Keratinocyte (primary cell): ENCODE results near the gene TIGAR. TPM values are rescaled to one million over a fixed set of nuclear protein-coding genes. Genes with fewer than 3 reads are reported as not detected.

ENCODE experiments used
- DNase-seq: peaks from one replicate; pipeline ENCODE4 v3.0.0-alpha.2; 2011; ENCODE audit warnings: low read depth, missing footprints, low spot score
- FAIRE-seq: peaks from 2 replicates; lab custom pipeline; 2011; peaks lifted over from hg19 to GRCh38; lab: Jason Lieb, UNC
- H2AFZ ChIP-seq: 2 replicates; pipeline ENCODE4 v1.6.0; 2012; ENCODE audit warnings: low read length, control low read depth, inconsistent platforms; ENCODE audit not compliant: control insufficient read depth
- H3K27ac ChIP-seq: 2 replicates; pipeline ENCODE4 v1.5.1; 2011; ENCODE audit warnings: low read length; ENCODE audit not compliant: control insufficient read depth, insufficient read depth
- H3K27me3 ChIP-seq: 3 replicates; pipeline ENCODE4 v1.6.0; 2011; ENCODE audit warnings: low read length; ENCODE audit not compliant: control insufficient read depth, insufficient read depth; ENCODE audit errors: extremely low read depth
- H3K36me3 ChIP-seq, 2 experiments: 2 replicates in 1 of 2; 3 replicates in 1 of 2; pipeline ENCODE4 v1.5.1; 2011; ENCODE audit warnings: low read length in 2 of 2, mild to moderate bottlenecking in 1 of 2; ENCODE audit not compliant: control insufficient read depth in 2 of 2, insufficient read depth in 2 of 2; ENCODE audit errors: extremely low read depth in 1 of 2
- H3K4me1 ChIP-seq: 3 replicates; pipeline ENCODE4 v1.5.1; 2011; ENCODE audit warnings: low read length; ENCODE audit not compliant: control insufficient read depth, insufficient read depth; ENCODE audit errors: extremely low read depth
- H3K4me2 ChIP-seq: 3 replicates; pipeline ENCODE4 v1.6.0; 2011; ENCODE audit warnings: low read depth, low read length; ENCODE audit not compliant: control insufficient read depth, insufficient read depth; ENCODE audit errors: extremely low read depth
- H3K4me3 ChIP-seq, 3 experiments: fragments of 200-600 bp in 1 of 3; sonication (generic) in 1 of 3; 2 replicates in 2 of 3; 3 replicates in 1 of 3; pipeline ENCODE4 v1.5.1; 2011 to 2016; ENCODE audit warnings: low read length in 3 of 3, mild to moderate bottlenecking in 3 of 3, control low read depth in 2 of 3, inconsistent platforms in 1 of 3, low read depth in 1 of 3, mixed read lengths in 1 of 3, mixed run types in 1 of 3, moderate library complexity in 1 of 3; ENCODE audit not compliant: control insufficient read depth in 2 of 3, insufficient read depth in 2 of 3; ENCODE audit errors: extremely low read depth in 1 of 3
- H3K79me2 ChIP-seq: 2 replicates; pipeline ENCODE4 v1.6.0; 2012; ENCODE audit warnings: low read length; ENCODE audit not compliant: control insufficient read depth, insufficient read depth
- H3K9ac ChIP-seq: 3 replicates; pipeline ENCODE4 v1.6.0; 2011; ENCODE audit warnings: low read length; ENCODE audit not compliant: control insufficient read depth, insufficient read depth; ENCODE audit errors: extremely low read depth
- H3K9me1 ChIP-seq: 3 replicates; pipeline ENCODE4 v1.6.0; 2011; ENCODE audit warnings: low read length; ENCODE audit not compliant: control insufficient read depth, insufficient read depth; ENCODE audit errors: extremely low read depth
- H3K9me3 ChIP-seq: 2 replicates; pipeline ENCODE4 v1.5.1; 2012; ENCODE audit warnings: low read depth, low read length; ENCODE audit not compliant: control insufficient read depth
- H4K20me1 ChIP-seq: 3 replicates; pipeline ENCODE4 v1.6.0; 2011; ENCODE audit warnings: low read length; ENCODE audit not compliant: control insufficient read depth, insufficient read depth; ENCODE audit errors: extremely low read depth
- EZH2 ChIP-seq: IDR thresholded peaks from one replicate; pipeline ENCODE4 v1.6.1; 2012; ENCODE audit warnings: inconsistent platforms, mild to moderate bottlenecking, low read length, moderate library complexity
- dilution Hi-C: fragments of 300-500 bp; cut with MboI; formaldehyde crosslinking; loops from one replicate; pipeline ENCODE4 v1.7.0; 2020; ENCODE audit warnings: low sequenced_read_pairs; ENCODE audit not compliant: extremely low pct_ligation_motif_present
- polyA plus RNA-seq, 5 experiments: library from polyadenylated mRNA; depleted of rRNA in 3 of 5; stranded (reverse) in 3 of 5; stranded (forward) in 1 of 5; unstranded in 1 of 5; fragments of >200 nt; gene quantifications; 1 replicate in 1 of 5; 2 replicates in 3 of 5; 3 replicates in 1 of 5; pipeline versions ENCODE4 v1.2.1 to v1.2.3, GENCODE V29; 2011 to 2012; ENCODE audit warnings: missing spikeins in 2 of 5, low read depth in 1 of 5, low replicate concordance in 1 of 5
- TF ChIP-seq, protein P1 (sequence below), 3 experiments: IDR thresholded peaks in 1 of 3; conservative IDR thresholded peaks in 1 of 3; optimal IDR thresholded peaks in 1 of 3; 2 replicates in 2 of 3; 3 replicates in 1 of 3; pipeline versions ENCODE3 to v1.5.1; 2011; ENCODE audit warnings: low read length in 3 of 3, mild to moderate bottlenecking in 3 of 3, moderate library complexity in 2 of 3, control low read depth in 1 of 3, inconsistent platforms in 1 of 3; ENCODE audit not compliant: insufficient read depth in 2 of 3; ENCODE audit errors: extremely low read depth in 1 of 3

The TIGAR gene
- polyA plus RNA-seq, 1 donor (not counting 4 experiments of a cell fraction or from before 2014, with no cell fraction given): 37.3 TPM

DNA sequence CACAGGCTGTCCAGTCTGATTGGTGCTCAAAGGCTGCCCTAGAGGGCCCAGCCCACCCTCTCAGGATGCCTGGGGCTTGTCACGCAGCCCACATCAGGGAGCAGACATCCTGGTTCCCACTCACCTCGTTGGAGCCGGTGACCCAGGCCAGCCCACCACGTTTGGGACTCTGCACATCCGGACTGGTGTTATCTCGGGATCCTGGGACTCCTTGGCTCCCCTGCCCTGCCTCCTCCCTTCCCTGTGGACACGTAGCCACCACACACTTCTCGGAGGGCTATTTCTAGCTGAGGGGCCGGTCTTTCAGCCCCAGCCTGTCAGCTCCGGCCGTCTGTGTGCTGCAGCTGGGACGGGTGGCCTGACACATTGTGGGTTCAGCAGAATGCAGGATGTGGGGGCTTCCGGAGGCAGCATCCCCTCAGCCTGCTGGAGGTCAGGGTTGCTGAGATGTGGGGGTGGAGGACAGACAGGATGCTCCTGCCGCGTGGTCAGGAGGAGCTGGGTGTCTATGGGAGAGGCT lies 71.3 kb downstream of the TIGAR start:
- no peak overlapping the region for H2AFZ ChIP-seq

DNA sequence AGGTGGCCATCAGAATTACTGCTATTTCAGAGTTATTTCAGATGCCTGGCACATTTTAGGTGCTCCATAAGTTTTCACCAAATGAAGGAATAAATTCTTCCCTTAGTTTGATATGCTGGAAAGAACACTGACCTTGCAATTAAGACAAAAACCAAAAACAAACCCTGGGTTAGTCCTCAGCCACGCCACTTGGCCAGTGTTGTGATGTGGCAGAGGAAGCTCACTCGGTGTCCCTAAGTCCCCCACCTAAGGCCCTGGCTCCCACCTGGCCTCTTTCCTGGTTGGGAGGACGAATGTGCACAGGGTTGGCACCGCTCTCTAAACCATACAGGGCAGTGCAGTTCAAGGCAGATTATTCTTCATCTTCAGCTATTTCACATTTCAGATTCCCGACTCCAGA lies 72.2 kb downstream of the TIGAR start:
- no peak overlapping the region for H3K4me3 ChIP-seq
- no peaks in the 10 kb centered on the region for H3K79me2 ChIP-seq
- no peaks in the 10 kb centered on the region for H3K27me3 ChIP-seq
- FAIRE-seq (no peak), DNase-seq (no peak)
- H3K36me3 ChIP-seq: no peaks in the 10 kb centered on the region
- TF ChIP-seq, protein P1, sequence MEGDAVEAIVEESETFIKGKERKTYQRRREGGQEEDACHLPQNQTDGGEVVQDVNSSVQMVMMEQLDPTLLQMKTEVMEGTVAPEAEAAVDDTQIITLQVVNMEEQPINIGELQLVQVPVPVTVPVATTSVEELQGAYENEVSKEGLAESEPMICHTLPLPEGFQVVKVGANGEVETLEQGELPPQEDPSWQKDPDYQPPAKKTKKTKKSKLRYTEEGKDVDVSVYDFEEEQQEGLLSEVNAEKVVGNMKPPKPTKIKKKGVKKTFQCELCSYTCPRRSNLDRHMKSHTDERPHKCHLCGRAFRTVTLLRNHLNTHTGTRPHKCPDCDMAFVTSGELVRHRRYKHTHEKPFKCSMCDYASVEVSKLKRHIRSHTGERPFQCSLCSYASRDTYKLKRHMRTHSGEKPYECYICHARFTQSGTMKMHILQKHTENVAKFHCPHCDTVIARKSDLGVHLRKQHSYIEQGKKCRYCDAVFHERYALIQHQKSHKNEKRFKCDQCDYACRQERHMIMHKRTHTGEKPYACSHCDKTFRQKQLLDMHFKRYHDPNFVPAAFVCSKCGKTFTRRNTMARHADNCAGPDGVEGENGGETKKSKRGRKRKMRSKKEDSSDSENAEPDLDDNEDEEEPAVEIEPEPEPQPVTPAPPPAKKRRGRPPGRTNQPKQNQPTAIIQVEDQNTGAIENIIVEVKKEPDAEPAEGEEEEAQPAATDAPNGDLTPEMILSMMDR (optimal IDR thresholded peaks at IDR 0.05 in 1 of 3, IDR thresholded peaks at IDR 0.05 in 1 of 3, conservative IDR thresholded peaks at IDR 0.05 in 1 of 3; ENCODE audit: extremely low read depth in 1 of 3, insufficient read depth in 2 of 3, low read length in 3 of 3): no peak
- TF ChIP-seq EZH2: no peak
- no peak overlapping the region for H3K9ac ChIP-seq
- H2AFZ ChIP-seq: no peak overlapping the region
- dilution Hi-C loops: no loop called here
- H3K4me2 ChIP-seq: no peak overlapping the region
- H3K27ac ChIP-seq: no peak overlapping the region
- no peaks in the 10 kb centered on the region for H3K9me3 ChIP-seq
- H4K20me1 ChIP-seq: no peaks in the 10 kb centered on the region
- H3K4me1 ChIP-seq: no peaks in the 10 kb centered on the region
- H3K9me1 ChIP-seq: no peaks in the 10 kb centered on the region

More for the DNA sequence above, 71.3 kb downstream of the TIGAR start:
- H3K36me3 ChIP-seq: no peaks in the 10 kb centered on the region
- no peaks in the 10 kb centered on the region for H3K79me2 ChIP-seq
- DNase-seq (no peak), FAIRE-seq (no peak)
- H3K9me1 ChIP-seq: no peaks in the 10 kb centered on the region
- no peak overlapping the region for H3K9ac ChIP-seq
- no peak overlapping the region for H3K4me3 ChIP-seq
- H4K20me1 ChIP-seq: no peaks in the 10 kb centered on the region
- no peaks in the 10 kb centered on the region for H3K27me3 ChIP-seq
- no peaks in the 10 kb centered on the region for H3K9me3 ChIP-seq
- TF ChIP-seq, protein P1 (optimal IDR thresholded peaks at IDR 0.05 in 1 of 3, IDR thresholded peaks at IDR 0.05 in 1 of 3, conservative IDR thresholded peaks at IDR 0.05 in 1 of 3; ENCODE audit: extremely low read depth in 1 of 3, insufficient read depth in 2 of 3, low read length in 3 of 3): no peak
- TF ChIP-seq EZH2: no peak
- dilution Hi-C loops: no loop called here
- no peak overlapping the region for H3K4me2 ChIP-seq
- H3K27ac ChIP-seq: no peak overlapping the region
- H3K4me1 ChIP-seq: no peaks in the 10 kb centered on the region
